ENCODE results near the gene ARID2.

The ARID2 gene

DNA sequence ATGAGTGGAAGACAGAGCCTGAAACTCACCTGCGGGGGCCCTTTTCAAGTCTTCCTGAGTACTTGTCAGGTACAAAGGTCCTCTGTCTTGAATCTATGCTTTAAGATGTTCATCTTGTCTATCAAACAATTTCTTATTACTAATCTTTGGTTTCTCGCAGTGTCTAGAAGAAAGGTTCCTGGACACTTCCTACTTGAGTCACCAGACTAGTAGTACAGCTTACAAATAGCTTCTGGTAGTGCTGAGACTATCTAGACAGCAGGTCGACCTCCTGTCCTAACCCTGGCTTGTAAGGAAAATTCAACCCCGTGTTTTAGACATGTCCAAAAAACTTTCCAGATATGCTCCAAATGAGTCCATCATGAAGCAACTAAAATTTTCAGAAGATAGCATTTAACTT is 11.2 kb upstream of the ARID2 start:
- TF ChIP-seq, protein P1, sequence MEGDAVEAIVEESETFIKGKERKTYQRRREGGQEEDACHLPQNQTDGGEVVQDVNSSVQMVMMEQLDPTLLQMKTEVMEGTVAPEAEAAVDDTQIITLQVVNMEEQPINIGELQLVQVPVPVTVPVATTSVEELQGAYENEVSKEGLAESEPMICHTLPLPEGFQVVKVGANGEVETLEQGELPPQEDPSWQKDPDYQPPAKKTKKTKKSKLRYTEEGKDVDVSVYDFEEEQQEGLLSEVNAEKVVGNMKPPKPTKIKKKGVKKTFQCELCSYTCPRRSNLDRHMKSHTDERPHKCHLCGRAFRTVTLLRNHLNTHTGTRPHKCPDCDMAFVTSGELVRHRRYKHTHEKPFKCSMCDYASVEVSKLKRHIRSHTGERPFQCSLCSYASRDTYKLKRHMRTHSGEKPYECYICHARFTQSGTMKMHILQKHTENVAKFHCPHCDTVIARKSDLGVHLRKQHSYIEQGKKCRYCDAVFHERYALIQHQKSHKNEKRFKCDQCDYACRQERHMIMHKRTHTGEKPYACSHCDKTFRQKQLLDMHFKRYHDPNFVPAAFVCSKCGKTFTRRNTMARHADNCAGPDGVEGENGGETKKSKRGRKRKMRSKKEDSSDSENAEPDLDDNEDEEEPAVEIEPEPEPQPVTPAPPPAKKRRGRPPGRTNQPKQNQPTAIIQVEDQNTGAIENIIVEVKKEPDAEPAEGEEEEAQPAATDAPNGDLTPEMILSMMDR (IDR thresholded peaks at IDR 0.05; ENCODE audit: insufficient read depth, missing control alignments): no peak
- no peak for FAIRE-seq
- DNase-seq (ENCODE audit: insufficient read length, low spot score): no peak

DNA sequence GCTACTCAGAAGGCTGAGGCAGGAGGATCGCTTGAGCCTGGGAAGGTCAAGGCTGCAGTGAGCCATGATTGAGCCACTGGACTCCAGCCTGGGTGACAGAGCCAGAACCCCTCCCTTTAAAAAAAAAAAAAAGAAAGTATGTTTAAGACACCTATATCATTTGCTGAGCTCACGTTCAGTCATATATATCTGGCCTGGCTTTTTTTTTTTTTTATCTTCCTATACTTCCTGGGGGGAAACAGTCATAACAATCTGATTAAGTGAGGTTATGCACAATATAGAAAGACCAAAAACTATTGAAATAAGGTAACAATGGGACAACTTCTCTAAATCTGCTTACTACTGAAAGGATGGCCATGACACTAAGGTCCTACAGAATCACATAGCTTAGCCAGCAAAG is 9.4 kb upstream of the ARID2 start:
- TF ChIP-seq, protein P1 (IDR thresholded peaks at IDR 0.05; ENCODE audit: insufficient read depth, missing control alignments): no peak
- DNase-seq (ENCODE audit: insufficient read length, low spot score) (no peak), FAIRE-seq (no peak)

DNA sequence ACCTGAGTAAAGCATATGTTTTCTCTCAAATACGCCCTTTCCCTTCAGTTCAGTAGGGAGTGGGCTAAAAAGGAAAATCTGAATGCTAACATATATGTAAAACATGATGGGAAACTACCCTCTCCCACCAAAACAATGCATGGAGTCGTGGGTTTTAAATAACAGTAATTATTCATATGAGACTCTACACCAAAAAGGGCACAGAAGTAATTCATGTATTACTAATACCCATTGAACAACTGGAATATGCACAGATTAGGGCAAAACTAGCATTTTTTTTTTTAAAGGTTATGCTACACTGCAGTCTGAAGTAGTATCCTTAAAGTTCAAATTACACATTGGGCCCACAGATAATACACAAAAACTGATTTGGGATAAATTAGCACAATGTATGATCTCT is 8.1 kb upstream of the ARID2 start:
- FAIRE-seq (no peak), DNase-seq (ENCODE audit: insufficient read length, low spot score) (no peak)
- TF ChIP-seq, protein P1 (IDR thresholded peaks at IDR 0.05; ENCODE audit: insufficient read depth, missing control alignments): no peak

DNA sequence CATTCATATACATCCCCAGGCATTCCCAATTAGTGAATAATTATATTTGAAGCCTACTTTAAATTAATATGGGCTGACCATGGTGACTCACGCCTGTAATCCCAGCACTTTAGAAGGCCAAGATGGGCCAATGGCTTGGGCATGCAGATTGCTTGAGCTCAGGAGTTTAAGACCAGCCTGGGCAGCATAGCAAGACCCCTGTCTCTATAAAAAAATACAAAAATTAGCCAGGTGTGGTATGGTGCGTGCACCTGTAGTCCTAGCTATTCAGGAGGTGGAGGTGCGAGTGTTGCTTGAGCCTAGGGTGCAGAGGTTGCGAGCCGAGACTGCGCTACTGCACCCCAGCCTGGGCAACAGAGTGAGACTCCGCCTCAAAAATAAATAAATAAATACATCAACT is 7.6 kb upstream of the ARID2 start:
- FAIRE-seq (no peak), DNase-seq (ENCODE audit: insufficient read length, low spot score) (no peak)
- TF ChIP-seq, protein P1 (IDR thresholded peaks at IDR 0.05; ENCODE audit: insufficient read depth, missing control alignments): no peak

DNA sequence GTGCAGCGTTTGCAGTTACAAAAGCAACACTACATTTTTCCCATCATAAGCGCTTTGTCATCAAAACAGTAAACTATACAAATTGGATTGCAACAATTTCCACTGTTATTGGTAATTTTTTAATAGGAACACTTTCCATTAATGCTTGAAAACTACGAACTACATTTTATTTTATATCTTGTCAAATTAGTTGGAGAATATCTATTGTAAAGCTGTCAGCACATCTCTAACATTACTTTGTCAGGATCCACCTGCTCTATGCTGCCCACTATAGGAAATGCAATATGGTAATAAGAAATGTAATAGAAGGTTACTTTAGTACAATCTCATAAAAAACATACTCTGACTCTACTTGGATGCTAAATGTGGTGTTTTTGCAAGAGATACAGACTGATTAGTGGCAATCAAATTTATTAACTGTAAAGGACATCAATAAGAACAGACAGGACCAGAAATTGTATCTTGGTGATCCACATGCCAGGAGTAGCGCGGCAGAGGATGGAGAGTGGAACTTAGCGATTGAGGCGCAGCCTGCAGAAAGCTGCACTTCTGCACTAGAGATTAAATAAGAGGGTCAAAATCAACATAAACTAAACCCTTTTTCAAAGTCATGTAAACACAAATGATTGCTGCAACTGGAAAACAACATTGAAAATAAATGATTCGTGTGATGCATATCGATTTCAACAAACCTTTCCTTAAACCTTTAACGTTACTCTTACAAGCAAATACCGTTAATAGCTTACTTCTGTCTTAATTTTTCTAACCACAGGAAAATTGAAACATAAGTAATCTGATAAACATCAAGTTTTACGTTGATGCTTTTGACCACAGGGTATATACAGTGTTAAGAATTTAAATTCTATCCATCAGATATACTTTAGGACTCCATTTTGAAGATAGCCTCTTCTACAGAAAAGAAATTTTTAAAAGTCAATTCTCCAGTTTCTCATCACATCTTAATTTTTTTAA is 3.6 kb upstream of the ARID2 start:
- no peak for DNase-seq (ENCODE audit: insufficient read length, low spot score)
- TF ChIP-seq, protein P1 (IDR thresholded peaks at IDR 0.05; ENCODE audit: insufficient read depth, missing control alignments): peak; percentile 64
- no peak for FAIRE-seq

DNA sequence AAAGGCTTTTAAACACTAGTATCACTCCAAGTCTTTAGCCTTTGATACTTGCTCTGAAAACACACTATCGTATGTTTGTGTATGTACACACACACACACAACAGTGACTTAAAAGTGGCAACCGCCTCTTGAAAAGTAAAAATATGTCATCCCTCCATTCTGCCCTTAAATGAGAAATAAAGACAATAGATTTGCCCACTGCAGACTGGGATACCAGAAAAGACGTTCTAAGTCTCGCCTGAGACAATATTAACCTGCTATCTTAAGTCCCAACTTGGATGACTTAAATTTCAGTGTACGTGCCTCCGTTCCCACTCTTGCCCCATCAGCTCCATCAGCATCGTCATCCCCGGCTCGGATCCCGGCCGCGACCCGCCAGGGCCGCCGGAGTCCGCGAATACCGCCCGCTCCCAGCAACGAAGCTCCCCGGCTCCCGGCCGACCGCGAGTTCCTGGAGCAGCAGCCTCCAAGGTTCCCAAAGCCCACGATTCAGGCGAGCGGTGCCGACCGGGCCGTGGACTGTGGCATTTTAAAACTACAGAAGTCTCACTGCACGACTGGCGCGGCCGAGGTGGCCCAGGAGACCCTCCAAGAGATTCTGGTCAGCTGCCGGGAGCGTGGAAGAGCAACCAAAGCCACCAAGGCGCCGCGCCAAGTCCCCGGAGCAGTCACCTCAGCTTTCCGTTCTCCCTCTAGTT is 2.8 kb upstream of the ARID2 start:
- DNase-seq (ENCODE audit: insufficient read length, low spot score) (no peak), FAIRE-seq (no peak)
- TF ChIP-seq, protein P1 (IDR thresholded peaks at IDR 0.05; ENCODE audit: insufficient read depth, missing control alignments): no peak
